ENCODE results near the gene NEK5.

GRCh38 chr13:52005841-52006522 is 122.9 kb downstream of the NEK5 start:
- TF ChIP-seq POLR2A (IDR thresholded peaks at IDR 0.05) (no peak), CTCF (IDR thresholded peaks at IDR 0.05 in 4 of 5, conservative IDR thresholded peaks at IDR 0.05 in 1 of 5) (no peak)

Measured in gastrocnemius medialis (tissue), 4 donors.